NCI-H1092 treated with DMSO at 0.1 percent for 48 hours (cell line): ENCODE data around the gene SH3RF3.
A peak's percentile ranks its signal among the peaks of the same experiment; 100 is the strongest.

Experiments used
- DNase-seq: peaks from one replicate; lab custom pipeline; 2025; lab: John Stamatoyannopoulos, UW

The SH3RF3 gene

DNA sequence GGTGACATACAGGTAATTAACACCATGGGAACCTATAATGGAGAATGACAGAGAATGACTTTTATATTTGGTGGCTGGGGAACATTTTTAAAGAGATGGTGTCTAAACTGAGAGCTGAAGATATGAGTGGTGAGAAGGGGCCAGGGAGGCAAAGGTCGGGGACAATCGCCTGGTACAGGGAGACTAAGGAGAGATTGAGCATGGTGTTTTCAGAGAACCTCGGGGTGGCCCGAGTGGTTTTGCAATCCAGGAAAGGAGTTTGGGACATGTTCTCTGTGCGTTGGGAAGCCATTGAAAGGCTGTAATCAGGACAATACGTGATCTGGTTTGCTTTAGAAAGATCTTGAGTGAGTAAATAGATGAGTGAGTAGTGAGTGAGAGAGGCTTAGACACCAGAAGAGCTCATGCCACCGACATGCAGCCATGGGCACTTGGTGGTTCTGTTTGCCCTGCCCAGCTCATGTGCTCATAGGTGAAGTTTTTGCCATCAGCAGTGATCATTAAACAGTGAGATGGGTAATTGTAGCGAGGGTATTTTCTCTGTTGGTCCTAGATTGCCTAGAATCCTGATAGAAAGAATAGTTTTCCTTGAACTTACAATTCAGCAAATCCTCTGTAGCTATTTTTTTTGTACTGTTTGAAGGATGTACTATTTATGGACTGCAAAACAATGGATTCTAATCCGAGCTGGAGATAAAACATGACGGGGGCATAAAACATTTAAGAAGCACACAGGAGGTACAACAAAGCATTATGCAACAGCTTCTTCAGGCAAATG is 114.7 kb downstream of the SH3RF3 start:
- DNase-seq: no peak

DNA sequence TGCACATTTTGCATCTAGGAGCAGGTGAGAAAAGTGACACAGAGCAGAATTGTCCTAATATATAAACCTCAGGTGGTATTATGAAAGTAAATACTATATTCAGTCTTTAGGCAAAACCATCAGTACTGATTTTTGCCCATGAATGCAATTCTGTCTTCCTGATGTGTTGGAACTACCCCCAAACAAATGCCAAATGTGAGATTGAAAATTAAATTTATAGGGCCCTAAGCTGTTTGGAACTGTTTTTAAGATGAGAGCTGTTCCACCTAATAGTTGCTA is 115.2 kb downstream of the SH3RF3 start:
- no peak for DNase-seq

DNA sequence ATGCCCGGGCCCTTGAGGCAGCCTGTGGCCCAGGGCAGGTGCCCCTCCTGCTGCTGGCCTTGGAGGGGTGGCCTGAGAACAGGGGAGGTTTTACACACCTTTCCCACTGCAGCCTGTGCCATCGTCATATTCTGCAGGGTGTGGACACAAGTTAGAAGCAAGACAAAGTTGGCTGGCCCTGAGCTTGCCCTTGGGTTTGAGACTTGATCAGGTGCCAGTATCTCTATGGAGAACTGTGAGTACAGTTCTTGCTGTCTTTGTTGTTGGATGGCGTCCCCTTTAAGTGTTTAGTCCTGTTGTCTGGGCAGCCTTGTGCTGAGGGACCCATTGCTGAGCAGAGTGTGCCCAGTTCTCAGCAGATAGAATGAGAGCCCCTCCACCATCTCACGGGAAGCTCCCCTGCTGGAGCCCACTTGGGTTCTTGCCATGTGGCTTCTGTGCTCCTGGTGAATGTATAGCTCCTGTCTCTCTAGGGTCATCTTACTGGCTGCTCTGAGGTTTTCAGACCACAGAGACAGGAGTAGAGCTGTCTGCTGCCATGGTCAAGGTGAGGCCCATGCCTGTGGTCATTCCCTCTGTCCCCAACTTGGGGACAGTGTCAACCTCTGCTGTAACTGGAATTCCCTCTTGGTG is 115.9 kb downstream of the SH3RF3 start:
- no peak for DNase-seq

DNA sequence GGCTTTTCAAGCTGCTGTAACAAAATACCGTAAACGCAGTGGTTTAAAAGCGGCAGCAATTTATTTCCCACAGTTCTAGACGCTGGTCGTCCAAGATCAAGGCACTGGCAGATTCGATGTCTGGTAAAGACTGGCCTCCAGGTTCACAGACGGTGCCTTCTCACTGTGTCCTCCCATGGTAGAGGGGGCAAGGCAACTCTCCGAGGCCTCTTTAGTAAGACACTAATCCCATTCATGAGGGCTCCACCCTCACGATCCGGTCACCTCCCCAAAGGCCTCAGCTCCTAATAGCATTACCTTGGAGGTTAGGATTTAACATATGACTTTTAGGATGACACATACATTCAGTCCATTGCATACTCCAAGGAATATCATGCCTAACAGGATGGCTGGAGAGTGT is 117.2 kb downstream of the SH3RF3 start:
- no peak for DNase-seq

DNA sequence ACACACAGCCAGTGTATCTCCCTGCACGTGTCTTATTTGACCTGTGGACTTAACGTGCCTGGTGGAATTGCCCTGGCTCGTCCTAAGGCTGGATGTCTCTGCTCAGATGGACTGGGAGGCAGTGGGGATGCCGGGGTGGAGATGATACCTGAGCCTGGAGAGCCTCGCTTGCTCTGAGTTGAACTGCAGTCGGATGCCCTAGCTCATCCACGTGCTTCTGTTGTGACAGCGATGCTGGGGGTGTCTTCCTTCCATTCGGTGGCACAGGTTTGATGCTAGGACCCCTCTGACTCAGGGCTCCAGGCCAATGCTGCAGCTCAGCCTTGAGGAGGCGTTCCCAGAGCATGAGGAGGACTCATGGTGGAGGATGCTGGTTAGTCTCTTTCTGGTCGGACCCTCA is 117.6 kb downstream of the SH3RF3 start:
- no peak for DNase-seq

DNA sequence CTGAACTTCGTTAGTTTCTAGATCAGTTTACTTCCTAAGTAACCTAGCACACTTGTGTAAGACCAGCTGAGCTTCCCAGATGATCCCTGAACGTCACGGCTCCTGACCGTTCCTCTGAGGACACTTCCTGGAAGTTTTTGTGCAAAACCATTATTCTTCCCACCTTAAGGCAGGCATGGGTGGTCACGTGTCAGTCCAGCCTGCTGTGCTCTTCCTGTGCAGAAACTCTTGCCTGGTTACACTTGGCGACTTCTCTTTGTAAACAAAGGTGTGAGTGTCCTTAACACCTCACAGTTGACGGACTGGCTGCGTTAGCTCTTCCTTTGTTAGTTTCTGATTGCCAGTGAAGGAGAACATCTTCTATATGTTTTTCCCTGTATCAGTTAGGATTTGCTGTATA is 118.3 kb downstream of the SH3RF3 start:
- DNase-seq: no peak

DNA sequence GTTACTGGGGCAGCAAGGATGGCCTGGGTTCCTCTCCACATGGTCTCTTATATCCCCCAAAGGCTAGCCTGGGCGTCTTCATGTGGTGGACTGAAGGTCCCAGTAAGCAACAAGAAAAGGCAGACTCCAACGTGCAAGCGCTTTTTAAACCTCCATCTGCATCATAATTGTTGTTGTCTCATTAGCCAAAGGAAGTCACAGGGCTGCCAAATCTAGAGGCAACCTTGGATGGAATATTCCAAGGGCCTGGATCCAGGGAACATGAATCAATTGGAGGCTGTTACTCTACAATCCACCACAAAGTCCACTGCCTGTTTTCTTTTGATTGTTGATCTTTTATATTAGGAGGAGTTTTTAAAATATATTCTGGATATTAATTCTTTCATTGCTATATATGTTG is 118.8 kb downstream of the SH3RF3 start:
- no peak for DNase-seq

DNA sequence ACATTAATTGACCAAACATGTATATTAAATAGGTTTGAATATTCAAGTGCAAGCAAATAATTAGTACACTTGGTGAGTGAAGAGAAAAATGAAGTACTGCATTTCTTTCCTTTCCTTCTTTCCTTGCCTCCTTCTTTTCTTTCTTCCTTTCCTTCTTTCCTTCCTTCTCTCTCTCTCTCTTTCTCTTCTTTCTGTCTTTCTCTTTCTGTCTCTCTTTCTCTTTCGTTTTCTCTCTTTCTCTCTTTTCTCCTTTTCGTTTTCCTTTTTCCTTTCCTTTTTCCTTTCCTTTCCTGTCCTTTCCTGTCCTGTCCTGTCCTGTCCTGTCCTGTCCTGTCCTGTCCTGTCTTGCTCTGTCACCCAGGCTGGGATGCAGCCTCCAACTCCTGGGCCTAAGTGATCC is 119.6 kb downstream of the SH3RF3 start:
- DNase-seq: no peak

DNA sequence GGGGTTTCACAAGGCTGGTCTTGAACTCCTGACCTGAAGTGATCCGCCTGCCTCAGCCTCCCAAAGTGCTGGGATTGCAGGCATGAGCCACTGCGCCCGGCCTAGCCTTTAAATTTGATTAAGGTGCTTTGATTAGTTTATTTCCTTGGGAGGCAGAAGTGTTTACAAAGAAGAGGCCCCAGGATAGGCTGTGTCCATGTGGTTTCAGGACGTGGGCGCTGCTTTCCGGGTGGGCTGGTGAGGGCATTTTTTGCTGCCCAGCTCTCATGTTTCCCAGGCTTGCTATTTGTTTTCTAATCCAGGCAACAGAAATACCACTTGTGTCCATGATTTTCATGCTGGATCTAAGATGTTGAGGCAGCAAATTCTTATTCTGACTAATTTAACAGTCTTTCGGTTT is 124.2 kb downstream of the SH3RF3 start:
- DNase-seq: no peak

DNA sequence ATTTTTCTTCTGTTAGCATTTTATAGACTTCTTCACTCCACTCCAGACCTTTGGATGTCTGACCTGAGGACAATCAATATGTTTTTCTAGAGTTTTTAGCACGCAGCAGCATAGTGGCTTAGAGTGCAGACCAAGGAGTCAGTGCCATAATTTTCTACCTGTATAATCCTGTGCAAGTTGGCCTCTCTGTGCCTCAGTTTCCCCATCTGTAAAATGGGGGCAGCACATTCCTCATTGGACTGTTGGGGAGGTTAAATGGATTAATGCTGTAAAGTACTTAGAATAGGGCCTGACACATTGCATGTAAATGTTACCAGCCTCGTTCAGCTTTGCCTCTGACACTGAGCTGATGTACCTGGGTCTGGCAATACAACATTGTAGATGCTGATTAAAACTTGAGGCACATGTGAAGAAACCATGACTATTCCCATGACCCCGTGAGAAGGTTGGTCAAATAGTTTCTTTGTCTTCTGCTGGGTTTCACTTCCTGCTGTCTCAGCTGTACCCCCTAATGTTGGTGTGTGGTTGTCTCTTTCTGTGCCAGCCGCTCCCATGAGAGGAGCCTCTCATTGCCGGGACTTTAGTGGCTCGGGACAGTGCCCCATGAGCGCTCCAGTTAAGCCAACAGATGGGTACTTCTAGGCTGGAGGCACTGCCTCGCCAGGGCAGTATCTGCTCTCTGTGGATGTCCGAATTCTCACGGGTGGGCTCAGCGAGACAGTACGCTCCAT is 125.3 kb downstream of the SH3RF3 start:
- no peak for DNase-seq

DNA sequence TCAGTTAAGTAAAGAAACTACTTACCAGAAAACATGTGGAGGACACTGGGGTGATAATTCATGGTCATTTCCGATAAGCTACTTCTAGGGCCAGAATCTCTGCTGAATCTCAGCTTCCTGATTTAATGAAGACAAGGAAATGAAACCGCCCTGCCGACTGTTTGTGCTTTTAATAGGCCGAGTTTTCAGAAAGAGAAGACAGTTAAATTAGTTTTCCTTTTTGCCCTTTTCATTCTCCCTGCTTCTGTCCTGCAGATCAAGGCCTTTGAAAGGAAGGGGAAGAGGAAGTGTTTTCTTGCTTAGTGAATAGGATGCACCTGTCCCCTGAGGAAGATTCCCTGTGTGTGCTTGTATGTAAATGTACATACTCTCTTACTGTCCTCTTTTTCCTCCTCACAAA is 126.6 kb downstream of the SH3RF3 start:
- DNase-seq: no peak

DNA sequence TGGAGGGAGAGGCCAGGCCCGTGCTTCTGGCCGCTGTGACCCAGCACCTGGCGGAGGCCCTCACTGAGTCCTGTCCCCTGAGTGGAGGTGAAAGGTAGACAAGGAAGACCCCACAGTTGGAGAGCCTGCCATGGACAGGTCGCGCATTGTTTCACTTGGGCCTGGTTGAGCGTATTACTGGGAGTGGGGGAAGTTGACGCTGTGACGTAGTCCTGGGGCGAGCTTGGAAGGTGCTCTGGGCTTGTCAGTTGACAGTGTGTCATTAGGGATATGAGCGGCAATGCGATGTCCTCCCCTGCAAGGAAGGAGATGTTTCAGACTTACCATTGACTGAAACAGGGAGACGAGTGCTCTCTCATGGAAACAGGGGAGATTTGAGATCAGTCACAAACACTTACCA is 127.1 kb downstream of the SH3RF3 start:
- no peak for DNase-seq

DNA sequence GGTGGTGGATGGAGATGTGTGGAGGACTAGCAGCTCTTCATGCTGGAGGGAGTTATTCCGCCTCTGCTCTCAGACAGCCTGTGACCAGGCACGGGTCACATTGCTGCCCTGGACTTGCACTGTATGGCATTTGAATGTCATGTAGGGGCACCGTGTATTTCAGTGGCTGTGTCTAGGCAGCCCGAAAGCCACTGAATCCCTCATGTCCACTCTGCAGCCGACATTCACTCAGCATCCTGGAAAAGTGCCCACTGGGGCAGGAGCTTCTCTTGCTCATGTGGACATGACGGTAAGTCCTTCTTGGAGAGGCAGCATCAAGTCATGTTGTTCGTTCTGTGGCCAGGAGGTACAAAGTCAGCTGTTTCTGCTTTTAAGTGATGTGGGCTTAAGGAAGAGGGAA is 127.9 kb downstream of the SH3RF3 start:
- DNase-seq: no peak

DNA sequence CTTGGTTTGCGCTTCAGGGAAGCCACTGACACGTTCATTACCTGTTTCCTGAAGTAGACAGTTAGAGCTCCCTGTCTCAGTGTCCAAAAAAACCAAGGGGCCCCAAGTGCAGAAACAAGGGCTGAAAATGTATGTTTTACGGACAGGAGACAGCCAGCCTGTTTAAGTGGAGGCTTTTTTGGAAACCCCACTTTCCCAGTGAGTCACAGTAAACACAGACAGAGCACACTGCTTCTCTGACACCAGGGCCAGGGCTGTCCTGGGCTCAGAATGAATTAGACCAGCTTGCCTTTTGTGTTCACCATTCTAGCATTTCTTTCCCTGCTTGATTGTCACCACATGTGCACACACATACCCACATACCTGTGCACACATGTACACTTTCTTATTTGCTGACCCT is 128.6 kb downstream of the SH3RF3 start:
- no peak for DNase-seq

DNA sequence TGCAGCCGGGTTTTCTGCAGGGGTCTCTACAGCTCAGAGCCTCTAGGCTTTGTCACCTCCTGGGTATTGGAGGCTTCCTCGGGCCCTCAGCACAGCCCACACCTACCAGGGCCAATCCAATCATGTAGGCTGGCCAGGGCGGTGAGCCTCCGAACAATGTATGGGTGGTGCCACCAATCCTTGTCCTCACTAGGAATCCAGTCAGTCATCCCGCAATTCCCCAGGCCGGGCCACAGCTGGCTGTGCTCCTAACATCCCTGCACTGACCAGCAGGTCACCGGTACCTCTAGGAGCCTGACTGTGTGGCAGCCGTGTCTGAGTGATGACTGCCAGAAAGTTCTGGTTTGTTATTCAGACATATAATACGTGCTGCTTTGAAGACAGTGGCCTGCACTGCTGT is 129.4 kb downstream of the SH3RF3 start:
- DNase-seq: no peak

DNA sequence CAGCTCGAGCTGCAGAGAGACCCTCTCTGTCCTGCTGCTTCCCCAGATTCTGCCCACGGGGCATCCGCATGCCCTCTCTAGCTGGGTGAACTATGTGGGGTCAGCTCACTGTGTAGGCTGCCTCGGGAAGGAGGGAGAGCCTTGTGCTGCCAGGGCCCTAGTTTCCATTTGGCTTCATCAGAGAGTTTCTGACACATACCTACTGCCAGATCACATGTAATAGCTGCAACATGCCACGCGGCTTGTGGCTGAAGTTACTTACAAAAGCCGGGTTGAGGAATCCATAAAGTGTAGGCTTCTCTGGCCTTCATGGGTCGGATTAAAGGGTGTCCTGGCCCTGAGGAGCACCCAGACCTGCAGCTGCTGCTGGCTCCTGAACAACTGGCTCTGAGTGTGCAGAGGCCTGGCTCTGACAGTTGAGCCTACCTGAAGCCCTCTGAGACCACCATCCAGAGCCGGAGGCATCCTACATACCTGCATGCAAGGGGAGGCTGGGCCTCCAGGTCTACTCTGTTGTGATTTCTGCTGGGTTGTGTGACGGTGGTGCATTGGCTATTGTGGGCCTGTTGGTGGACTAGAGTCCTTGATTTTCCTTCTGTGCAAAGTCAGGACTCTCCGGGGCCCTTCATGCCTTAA is 130.0 kb downstream of the SH3RF3 start:
- no peak for DNase-seq

DNA sequence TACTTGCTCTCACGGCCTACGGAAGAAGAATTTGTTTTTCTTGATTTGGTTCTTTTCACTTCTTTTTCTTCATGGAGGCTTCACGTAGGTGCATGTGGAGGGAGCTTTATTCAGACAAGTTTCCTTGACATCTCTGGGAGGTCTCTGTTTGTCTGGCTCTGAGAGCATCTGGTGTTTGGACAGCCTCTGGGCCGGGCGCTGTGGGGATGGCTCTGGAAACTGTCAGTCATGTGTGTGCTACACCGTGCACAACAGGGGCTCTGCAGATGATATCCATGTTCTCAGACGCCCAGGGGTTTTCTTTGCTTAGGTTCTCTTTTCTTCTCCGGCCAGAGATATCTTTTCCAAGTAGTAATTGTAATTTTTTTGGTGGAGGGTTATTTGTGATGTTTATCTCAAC is 130.7 kb downstream of the SH3RF3 start:
- no peak for DNase-seq

DNA sequence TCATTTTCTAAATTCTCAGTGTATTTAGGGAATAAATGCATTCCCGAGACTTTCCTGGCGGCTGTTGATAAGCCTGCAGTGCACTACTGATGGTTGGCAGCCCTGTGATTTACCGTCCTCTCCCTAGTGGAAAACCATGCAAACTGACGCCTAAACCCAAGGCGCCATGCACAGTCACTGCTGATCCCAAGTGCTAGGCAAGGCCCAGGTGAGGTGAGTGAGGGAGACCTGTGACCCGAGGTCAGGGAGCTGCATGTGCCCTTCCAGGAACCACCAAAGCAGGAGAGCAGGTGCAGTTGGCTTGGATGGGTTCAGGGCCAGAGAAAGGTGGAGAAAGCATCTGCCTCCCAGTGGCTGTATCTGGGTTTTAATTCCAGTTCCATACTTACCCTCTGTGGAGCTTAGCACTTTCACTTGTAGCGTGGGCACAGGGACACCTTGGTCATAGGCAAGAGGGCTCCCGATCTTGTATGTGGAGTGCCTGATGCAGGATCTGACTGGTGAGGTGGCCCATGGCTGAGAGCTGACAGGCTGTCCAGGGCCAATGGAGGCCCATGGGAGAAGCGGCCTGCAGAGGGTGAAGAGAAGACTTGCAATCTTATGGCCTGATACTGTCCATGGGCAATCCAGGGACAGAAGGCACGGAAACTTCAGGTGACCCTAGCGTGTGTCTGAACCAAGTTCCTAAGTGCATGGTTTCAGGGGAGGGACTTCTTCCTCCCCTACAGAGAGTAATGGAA is 131.3 kb downstream of the SH3RF3 start:
- DNase-seq: no peak

DNA sequence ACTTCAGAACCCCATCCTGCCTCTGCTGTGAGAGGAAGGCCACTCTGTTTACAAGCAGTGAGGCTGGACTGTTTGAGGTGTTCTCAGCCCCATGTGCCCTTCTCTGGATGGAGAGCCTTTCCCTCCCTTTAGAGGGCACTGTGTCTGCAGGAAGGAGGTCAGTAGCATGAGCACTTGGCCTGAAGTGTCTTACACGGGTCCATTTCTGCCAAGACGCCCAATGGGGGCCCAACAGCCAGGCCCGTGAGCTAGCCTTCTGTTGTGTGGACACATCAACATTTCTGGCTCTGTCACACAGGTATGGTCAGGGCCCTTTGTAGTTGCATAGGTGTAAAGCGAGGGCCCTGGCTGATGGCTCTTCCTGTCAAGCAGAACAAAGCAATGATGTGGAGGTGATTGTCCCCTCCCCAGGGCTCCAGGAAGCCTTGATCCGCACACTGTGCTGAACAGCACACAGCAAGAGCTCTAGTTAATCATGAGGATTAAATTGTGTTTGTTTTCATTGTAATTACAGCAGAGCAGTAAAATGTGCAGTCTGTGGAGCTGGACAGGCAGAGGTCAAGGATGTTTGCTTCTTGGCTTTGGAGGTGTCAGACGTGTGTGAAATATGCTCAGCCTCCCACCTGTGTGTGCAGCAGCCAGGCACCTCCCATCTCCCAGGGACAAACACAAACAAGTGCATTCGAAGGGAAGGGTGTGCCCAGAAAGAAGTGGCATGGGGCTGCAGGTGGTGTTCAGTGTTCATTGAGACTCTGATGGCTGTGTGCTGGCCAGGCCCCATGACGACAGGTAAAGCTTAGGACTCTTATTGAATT is 132.1 kb downstream of the SH3RF3 start:
- DNase-seq: peak; percentile 66

DNA sequence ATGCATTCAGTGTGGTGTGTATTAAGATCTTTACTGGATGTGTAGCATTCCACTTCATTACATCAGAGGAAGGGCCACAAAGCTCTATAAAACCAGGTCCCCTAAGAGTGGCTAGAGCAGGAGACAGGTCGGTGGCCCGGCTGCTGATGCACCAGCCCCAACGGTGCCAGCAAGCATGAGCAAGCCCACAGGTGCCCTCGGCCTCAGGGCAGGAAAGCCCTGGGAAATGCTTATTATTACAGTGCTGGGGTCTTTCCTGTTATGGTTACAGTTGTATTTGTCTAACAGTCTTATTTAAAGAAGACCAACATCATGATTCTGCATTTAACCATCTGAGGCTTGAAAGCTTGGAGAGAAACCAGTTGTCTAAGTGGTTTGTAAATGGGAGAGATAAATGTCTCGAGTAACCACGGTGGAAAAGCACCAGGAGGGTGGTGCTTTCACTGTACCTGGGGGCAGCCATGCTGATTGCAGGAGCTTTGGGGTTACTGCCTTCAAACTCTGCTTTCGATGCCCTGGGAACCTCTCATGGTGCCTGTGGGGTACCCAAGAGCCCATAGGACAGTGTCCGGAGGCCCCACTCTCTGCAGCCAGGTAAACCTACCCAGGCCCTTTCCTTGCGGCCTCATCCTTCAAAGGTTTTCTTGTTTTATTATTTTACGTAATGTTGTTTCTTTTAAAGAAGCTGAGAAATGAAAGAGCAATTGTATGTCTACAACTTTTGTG is 133.1 kb downstream of the SH3RF3 start:
- DNase-seq: no peak
